GM23338 (cell line): ENCODE measurements around the gene AQP1. TPM values are rescaled to one million over a fixed set of nuclear protein-coding genes. Genes with fewer than 3 reads are reported as not detected.

ENCODE experiments used
- ATAC-seq: fragments of 200-7000 bp; cut with Tn5 transposase; 3 replicates; pipeline ENCODE4 v1.9.1; 2020
- DNase-seq: peaks from one replicate; pipeline ENCODE4 v3.0.0-alpha.2; 2015; ENCODE audit warnings: low spot score
- H2AFZ ChIP-seq: fragments of 200-600 bp; sonication (generic); 2 replicates; pipeline ENCODE4 v1.8.0; 2016; ENCODE audit warnings: antibody characterized with exemption, mild to moderate bottlenecking, moderate library complexity
- H3F3A ChIP-seq: fragments of 200-600 bp; sonication (generic); replicated peaks from 2 replicates; pipeline ENCODE4 v1.8.0; 2017; ENCODE audit warnings: antibody characterized with exemption, mixed run types, low read depth
- H3K27ac ChIP-seq: fragments of 200-600 bp; sonication (generic); 2 replicates; pipeline ENCODE4 v1.6.1; 2016; ENCODE audit warnings: low read depth
- H3K27me3 ChIP-seq: fragments of 200-600 bp; sonication (generic); 2 replicates; pipeline ENCODE4 v1.8.0; 2016; ENCODE audit warnings: mild to moderate bottlenecking, mixed run types, moderate library complexity; ENCODE audit not compliant: insufficient read depth
- H3K36me3 ChIP-seq: fragments of 200-600 bp; sonication (generic); 2 replicates; pipeline ENCODE4 v1.8.0; 2016; ENCODE audit warnings: mild to moderate bottlenecking; ENCODE audit not compliant: insufficient read depth
- H3K4me1 ChIP-seq: fragments of 200-600 bp; sonication (generic); 2 replicates; pipeline ENCODE4 v1.8.0; 2016; ENCODE audit warnings: mild to moderate bottlenecking, moderate library complexity; ENCODE audit not compliant: insufficient read depth
- H3K4me2 ChIP-seq: fragments of 200-600 bp; sonication (generic); 2 replicates; pipeline ENCODE4 v1.7.1; 2017; ENCODE audit warnings: mixed run types
- H3K4me3 ChIP-seq: fragments of 200-600 bp; sonication (generic); 2 replicates; pipeline ENCODE4 v1.6.1; 2016; ENCODE audit warnings: mixed run types
- H3K79me2 ChIP-seq: fragments of 200-600 bp; sonication (generic); replicated peaks from 2 replicates; pipeline ENCODE4 v1.8.0; 2017; ENCODE audit warnings: mild to moderate bottlenecking; ENCODE audit not compliant: insufficient read depth
- H3K9me2 ChIP-seq: fragments of 200-600 bp; sonication (generic); 2 replicates; pipeline ENCODE4 v1.8.0; 2017; ENCODE audit not compliant: insufficient read depth
- H4K20me1 ChIP-seq: fragments of 200-600 bp; sonication (generic); replicated peaks from 2 replicates; pipeline ENCODE4 v1.8.0; 2017; ENCODE audit warnings: mild to moderate bottlenecking; ENCODE audit not compliant: insufficient read depth
- H3K27ac Mint-ChIP-seq: 2 replicates; pipeline ENCODE4 v1.8.0; 2020; ENCODE audit warnings: inconsistent platforms, mild to moderate bottlenecking, moderate library complexity, mixed read lengths
- H3K27me3 Mint-ChIP-seq: 3 replicates; pipeline ENCODE4 v1.8.0; 2022; ENCODE audit warnings: low read depth, mild to moderate bottlenecking, moderate library complexity, mixed read lengths, inconsistent platforms; ENCODE audit not compliant: insufficient read depth, poor library complexity
- H3K36me3 Mint-ChIP-seq: 3 replicates; pipeline ENCODE4 v1.8.0; 2021; ENCODE audit warnings: low read depth, mild to moderate bottlenecking, inconsistent platforms, moderate library complexity, mixed read lengths
- H3K4me1 Mint-ChIP-seq: 3 replicates; pipeline ENCODE4 v1.8.0; 2020; ENCODE audit warnings: mild to moderate bottlenecking, inconsistent platforms, mixed read lengths
- H3K4me3 Mint-ChIP-seq: 3 replicates; pipeline ENCODE4 v1.8.0; 2021; ENCODE audit warnings: moderate library complexity, mild to moderate bottlenecking, inconsistent platforms, mixed read lengths
- H3K9me3 Mint-ChIP-seq: 3 replicates; pipeline ENCODE4 v1.8.0; 2020; ENCODE audit warnings: moderate library complexity, mild to moderate bottlenecking, inconsistent platforms, mixed read lengths
- CREB1 ChIP-seq: fragments of 250-450 bp; sonication (Bioruptor Pico); IDR thresholded peaks from 2 replicates; pipeline ENCODE4 v1.5.0; 2020; ENCODE audit warnings: low read depth, mild to moderate bottlenecking, moderate library complexity
- CTCF ChIP-seq, 2 experiments: fragments of 200-600 bp in 1 of 2; sonication (generic) in 1 of 2; conservative IDR thresholded peaks; 2 replicates each; pipeline versions ENCODE4 v1.5.1 to v1.6.1; 2016 to 2017; ENCODE audit warnings: antibody characterized with exemption in 2 of 2, low read depth in 2 of 2, mild to moderate bottlenecking in 2 of 2, moderate library complexity in 1 of 2
- ETS1 ChIP-seq: IDR thresholded peaks from 2 replicates; pipeline ENCODE4 v1.6.1; 2016; ENCODE audit warnings: antibody characterized with exemption
- EZH2 ChIP-seq: fragments of 200-600 bp; sonication (generic); IDR thresholded peaks from one replicate; pipeline ENCODE4 v1.8.0; 2017; ENCODE audit warnings: antibody characterized with exemption, mild to moderate bottlenecking, low read depth; ENCODE audit not compliant: unreplicated experiment
- EZH2phosphoT487 ChIP-seq: fragments of 200-600 bp; sonication (generic); IDR thresholded peaks from one replicate; pipeline ENCODE4 v1.8.1; 2018; ENCODE audit warnings: antibody characterized with exemption; ENCODE audit not compliant: unreplicated experiment
- JUNB ChIP-seq: IDR thresholded peaks from one replicate; pipeline ENCODE4 v1.6.1; 2016; ENCODE audit warnings: antibody characterized with exemption; ENCODE audit not compliant: unreplicated experiment
- NANOG ChIP-seq: IDR thresholded peaks from 2 replicates; pipeline ENCODE4 v1.6.1; 2016; ENCODE audit warnings: antibody characterized with exemption, borderline replicate concordance
- REST ChIP-seq: IDR thresholded peaks from one replicate; pipeline ENCODE4 v1.6.1; 2018; ENCODE audit warnings: antibody characterized with exemption; ENCODE audit not compliant: unreplicated experiment
- STAT1 ChIP-seq: IDR thresholded peaks from one replicate; pipeline ENCODE4 v1.6.1; 2016; ENCODE audit warnings: antibody characterized with exemption; ENCODE audit not compliant: unreplicated experiment
- ZNF114 ChIP-seq: fragments of 250-450 bp; sonication (Bioruptor Pico); IDR thresholded peaks from 2 replicates; pipeline ENCODE4 v1.5.0; 2020; ENCODE audit warnings: mild to moderate bottlenecking, moderate library complexity
- ZNF331 ChIP-seq: fragments of 250-450 bp; sonication (Bioruptor Pico); IDR thresholded peaks from 2 replicates; pipeline ENCODE4 v1.5.0; 2020; ENCODE audit warnings: low read depth, mild to moderate bottlenecking, moderate library complexity
- polyA plus RNA-seq: library from polyadenylated mRNA; unstranded; fragments of >200 nt; fragmentation: Nextera tagmentation; extraction: Ambion mirVana; gene quantifications from 2 replicates; pipeline ENCODE4 v1.2.1, GENCODE V29; 2016
- total RNA-seq: library from RNA; depleted of rRNA; stranded (reverse); fragments of >200 nt; shearing (Covaris generic); gene quantifications from 2 replicates; pipeline ENCODE4 v1.2.3, GENCODE V29; 2014

AQP1 gene
- total and polyA plus RNA-seq, 2 experiments from 2014 or later, result 0.28 TPM; not detected in 1

- TF ChIP-seq CTCF (conservative IDR thresholded peaks at IDR 0.05; ENCODE audit: low read depth in 2 of 2) (no peak), CREB1 (CRISPR knock-in tag) (no peak), ZNF114 (CRISPR knock-in tag) (no peak), NANOG (no peak), JUNB (no peak), STAT1 (no peak), ETS1 (no peak), ZNF331 (no peak), EZH2phosphoT487 (no peak), EZH2 (no peak), REST (no peak)
These were observed 30.1 kb downstream of the AQP1 start (continued) for GRCh38 chr7:30941582-30942323.

- no peaks in the 10 kb centered on the region for H3K79me2 ChIP-seq
- Mint-ChIP-seq H3K9me3 (peaks cover 6% of the 10 kb centered on the region; the same call in 1 of the 3 replicates), H3K27ac (no peak overlapping the region), H3K4me1 (no peaks in the 10 kb centered on the region), H3K27me3 (no peaks in the 10 kb centered on the region), H3K36me3 (no peaks in the 10 kb centered on the region), H3K4me3 (no peak overlapping the region)
- no peaks in the 10 kb centered on the region for H3K27me3 ChIP-seq
- H3F3A ChIP-seq, result no peaks in the 10 kb centered on the region
- no peaks in the 10 kb centered on the region for H4K20me1 ChIP-seq
- H3K4me1 ChIP-seq, result no peaks in the 10 kb centered on the region
- no peak overlapping the region for H3K27ac ChIP-seq
- H3K4me2 ChIP-seq, result no peak overlapping the region
- ATAC-seq (no peak), DNase-seq (no peak)
- no peak overlapping the region for H2AFZ ChIP-seq
- H3K4me3 ChIP-seq, result no peak overlapping the region
- H3K36me3 ChIP-seq, result no peaks in the 10 kb centered on the region
- no peaks in the 10 kb centered on the region for H3K9me2 ChIP-seq
- no peak for TF ChIP-seq REST
These were observed 38.5 kb downstream of the AQP1 start for GRCh38 chr7:30950197-30950596.
